Vagina (tissue), 2 donors: Measurements from ENCODE around the gene PRSS22.

ENCODE experiments used
- POLR2A ChIP-seq, 2 donors: fragments of 450-650 bp; IDR thresholded peaks; one replicate each; pipeline ENCODE4 v1.6.1; 2017; ENCODE audit warnings: antibody characterized with exemption in 2 of 2, mild to moderate bottlenecking in 2 of 2, moderate library complexity in 2 of 2
- POLR2AphosphoS5 ChIP-seq, 2 donors: sonication (generic); formaldehyde crosslinking; IDR thresholded peaks; one replicate each; pipeline ENCODE4 v1.9.0; 2017; ENCODE audit warnings: antibody characterized with exemption in 2 of 2, mild to moderate bottlenecking in 2 of 2, low read depth in 1 of 2; ENCODE audit not compliant: insufficient read depth in 1 of 2

DNA sequence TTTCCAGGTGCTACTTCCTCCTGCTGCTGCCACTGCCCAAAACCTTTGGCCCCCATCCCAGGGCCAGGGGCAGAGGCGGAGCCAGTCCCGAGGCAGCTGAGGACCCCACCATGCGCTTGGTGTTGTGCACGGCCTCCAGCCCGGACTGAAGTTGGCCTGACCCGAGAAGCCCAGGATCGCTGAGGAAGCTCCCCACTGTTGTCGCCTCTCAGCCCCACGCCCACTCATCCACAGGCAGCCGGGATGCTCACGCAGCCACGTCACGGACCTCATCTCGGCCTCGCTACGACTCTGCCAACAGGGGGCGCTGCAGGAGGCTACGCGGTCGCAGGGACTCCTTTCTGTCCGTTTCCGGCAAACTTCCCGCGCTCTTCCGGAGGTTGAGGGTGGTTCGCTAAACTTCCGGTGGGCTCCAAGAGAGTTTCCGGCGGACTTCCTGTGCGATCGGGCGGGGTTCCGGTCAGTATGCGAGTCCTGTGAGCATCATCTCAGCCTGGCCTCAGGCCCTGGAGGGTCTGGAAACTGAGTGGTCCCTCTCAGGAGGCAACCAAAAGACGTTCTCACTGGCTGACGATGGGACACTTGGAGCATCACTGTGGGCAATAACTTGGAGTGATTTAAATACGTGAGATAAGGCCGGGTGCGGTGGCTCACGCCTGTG lies 15.5 kb downstream of the PRSS22 start:
- no peak for TF ChIP-seq POLR2A (IDR thresholded peaks at IDR 0.05)
- no peak for TF ChIP-seq POLR2AphosphoS5 (IDR thresholded peaks at IDR 0.05; ENCODE audit: insufficient read depth in 1 of 2, low read depth in 1 of 2)
